Fibroblast of mammary gland (primary cell): ENCODE data around the gene GRAMD2B.

Experiments used
- DNase-seq: peaks from one replicate; pipeline ENCODE4 v3.0.0-alpha.2; 2010; ENCODE audit warnings: low read depth
- H3K4me3 ChIP-seq: 2 replicates; pipeline ENCODE4 v1.5.1; 2011; ENCODE audit warnings: low read depth, mild to moderate bottlenecking, low read length, moderate library complexity; ENCODE audit not compliant: control insufficient read depth
- TF ChIP-seq, protein P1 (sequence below): conservative IDR thresholded peaks from 2 replicates; pipeline ENCODE4 v1.5.1; 2011; ENCODE audit warnings: low read depth, low read length, inconsistent platforms; ENCODE audit not compliant: control insufficient read depth, insufficient read depth

Gene GRAMD2B

GRCh38 chr5:126525630-126526245 lies 102.5 kb downstream of the GRAMD2B start:
- DNase-seq, result peak; percentile 53
- TF ChIP-seq, protein P1, sequence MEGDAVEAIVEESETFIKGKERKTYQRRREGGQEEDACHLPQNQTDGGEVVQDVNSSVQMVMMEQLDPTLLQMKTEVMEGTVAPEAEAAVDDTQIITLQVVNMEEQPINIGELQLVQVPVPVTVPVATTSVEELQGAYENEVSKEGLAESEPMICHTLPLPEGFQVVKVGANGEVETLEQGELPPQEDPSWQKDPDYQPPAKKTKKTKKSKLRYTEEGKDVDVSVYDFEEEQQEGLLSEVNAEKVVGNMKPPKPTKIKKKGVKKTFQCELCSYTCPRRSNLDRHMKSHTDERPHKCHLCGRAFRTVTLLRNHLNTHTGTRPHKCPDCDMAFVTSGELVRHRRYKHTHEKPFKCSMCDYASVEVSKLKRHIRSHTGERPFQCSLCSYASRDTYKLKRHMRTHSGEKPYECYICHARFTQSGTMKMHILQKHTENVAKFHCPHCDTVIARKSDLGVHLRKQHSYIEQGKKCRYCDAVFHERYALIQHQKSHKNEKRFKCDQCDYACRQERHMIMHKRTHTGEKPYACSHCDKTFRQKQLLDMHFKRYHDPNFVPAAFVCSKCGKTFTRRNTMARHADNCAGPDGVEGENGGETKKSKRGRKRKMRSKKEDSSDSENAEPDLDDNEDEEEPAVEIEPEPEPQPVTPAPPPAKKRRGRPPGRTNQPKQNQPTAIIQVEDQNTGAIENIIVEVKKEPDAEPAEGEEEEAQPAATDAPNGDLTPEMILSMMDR, result no peak
- no peak overlapping the region for H3K4me3 ChIP-seq

DNA sequence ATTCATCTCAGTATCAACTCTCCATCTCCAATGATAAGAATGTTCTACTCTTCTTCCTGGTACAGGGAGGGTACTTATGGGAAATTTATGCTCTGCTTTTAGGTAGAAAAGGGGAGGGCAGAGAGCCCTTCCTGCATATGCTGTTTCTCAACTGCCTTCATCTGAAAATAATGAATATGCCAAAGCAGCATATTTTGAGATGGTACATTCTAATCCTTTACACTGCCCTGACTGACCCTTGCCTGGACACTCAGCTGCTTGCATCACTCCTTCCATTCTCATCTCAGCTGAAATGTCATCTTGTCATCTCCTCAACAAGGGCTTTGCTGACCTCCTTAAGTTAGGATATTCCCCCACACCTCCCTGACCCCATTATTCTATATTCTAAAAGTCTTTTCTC lies 103.3 kb downstream of the GRAMD2B start:
- H3K4me3 ChIP-seq, result no peak overlapping the region
- TF ChIP-seq, protein P1, result no peak
- DNase-seq, result no peak

GRCh38 chr5:126527158-126527557 lies 103.9 kb downstream of the GRAMD2B start:
- DNase-seq, result no peak
- TF ChIP-seq, protein P1, result no peak

GRCh38 chr5:126527892-126528291 lies 104.7 kb downstream of the GRAMD2B start:
- DNase-seq, result peak; percentile 52
- TF ChIP-seq, protein P1, result no peak
- H3K4me3 ChIP-seq, result no peak overlapping the region

More at GRCh38 chr5:126527158-126527557, 103.9 kb downstream of the GRAMD2B start:
- H3K4me3 ChIP-seq, result no peak overlapping the region

GRCh38 chr5:126531543-126532120 lies 108.4 kb downstream of the GRAMD2B start:
- peak; percentile 38 for DNase-seq
- no peak overlapping the region for H3K4me3 ChIP-seq
- TF ChIP-seq, protein P1, result no peak

- no peak for DNase-seq
- H3K4me3 ChIP-seq, result no peak overlapping the region
- TF ChIP-seq, protein P1, result no peak
These were observed 111.3 kb downstream of the GRAMD2B start for GRCh38 chr5:126534553-126534952.
